Stimulated activated CD8-positive, alpha-beta memory T cell treated with anti-CD3 and anti-CD28 coated beads, Interleukin-12 subunit alpha, Interleukin-12 subunit beta, amount 100 ng/mL, for 4 hours (primary cell): ENCODE measurements around the gene C1QTNF4.
A peak's percentile ranks its signal among the peaks of the same experiment; 100 is the strongest.

ENCODE experiments used
- DNase-seq: peaks from one replicate; pipeline ENCODE4 v3.0.0-alpha.2; 2020; ENCODE audit warnings: low read depth

C1QTNF4 gene

GRCh38 chr11:47592970-47593369, 1.2 kb downstream of the C1QTNF4 start:
- DNase-seq: no peak

GRCh38 chr11:47592251-47592650, 2.0 kb downstream of the C1QTNF4 start:
- no peak for DNase-seq

DNA sequence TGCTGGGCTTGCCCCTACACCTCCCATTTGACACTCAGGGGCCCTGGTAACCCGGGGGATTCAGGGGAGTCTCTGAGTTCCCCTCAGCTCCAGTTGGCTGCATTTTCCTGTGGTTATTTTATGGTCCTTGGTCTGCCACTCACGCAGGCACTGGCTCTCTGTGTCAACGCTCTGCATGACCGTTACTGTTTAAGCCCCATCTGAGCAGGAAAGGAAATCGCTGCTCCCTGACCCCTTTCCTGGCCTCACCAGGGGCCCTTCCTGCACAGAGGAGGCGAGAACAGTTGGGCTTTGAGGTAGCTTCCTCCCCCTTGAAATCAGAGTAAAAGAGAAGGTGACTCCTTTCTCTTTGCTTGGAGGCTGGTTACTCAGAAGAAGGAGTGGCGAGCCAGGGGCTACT, 2.4 kb downstream of the C1QTNF4 start:
- DNase-seq: no peak

DNA sequence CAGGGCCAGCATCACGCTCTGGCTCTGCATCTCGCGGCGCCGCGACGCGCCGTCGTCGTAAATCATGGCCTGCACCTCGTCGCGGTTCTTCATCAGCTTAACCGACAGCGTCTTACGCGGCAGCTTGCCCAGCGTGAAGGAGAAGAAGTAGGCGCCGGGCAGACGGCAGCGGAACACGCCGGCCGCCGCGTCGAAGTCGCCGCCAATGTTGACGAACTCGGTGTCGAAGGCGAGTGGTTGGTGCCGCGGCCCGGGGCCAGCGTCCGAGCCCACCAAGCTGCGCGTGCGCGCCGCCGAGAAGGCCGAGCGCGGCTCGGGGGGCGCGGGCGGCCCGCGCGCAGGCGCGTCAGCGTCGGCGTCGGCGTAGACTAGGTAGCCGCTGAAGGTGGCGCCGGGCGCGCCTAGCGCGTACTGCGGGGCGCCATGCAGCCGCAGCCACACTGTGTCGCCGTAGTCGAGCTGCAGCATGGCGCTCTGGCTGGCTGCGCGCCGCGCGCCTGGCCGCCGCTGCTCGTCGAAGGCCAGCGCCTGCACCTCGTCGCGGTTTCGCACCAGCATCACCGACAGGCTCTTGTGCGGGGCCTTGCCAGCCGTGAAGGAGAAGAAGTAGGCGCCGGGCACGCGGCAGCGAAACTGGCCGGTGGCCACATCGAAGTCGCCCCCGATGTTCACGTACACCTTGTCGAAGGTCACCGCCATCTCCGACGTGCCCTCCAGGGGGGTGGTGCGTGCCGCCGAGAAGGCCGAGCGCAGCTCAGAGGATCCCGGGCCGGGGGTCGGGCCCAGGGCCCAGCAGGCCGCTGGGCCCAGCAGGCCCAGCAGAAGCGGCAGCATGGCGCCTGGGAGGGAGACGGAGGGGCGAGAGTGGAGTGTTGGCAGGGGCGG, 4.0 kb downstream of the C1QTNF4 start:
- DNase-seq: no peak

GRCh38 chr11:47589584-47589976, 4.6 kb downstream of the C1QTNF4 start:
- DNase-seq: no peak

GRCh38 chr11:47589118-47589517, 5.1 kb downstream of the C1QTNF4 start:
- no peak for DNase-seq

- no peak for DNase-seq
Observed at GRCh38 chr11:47587723-47588326, 6.4 kb downstream of the C1QTNF4 start.

DNA sequence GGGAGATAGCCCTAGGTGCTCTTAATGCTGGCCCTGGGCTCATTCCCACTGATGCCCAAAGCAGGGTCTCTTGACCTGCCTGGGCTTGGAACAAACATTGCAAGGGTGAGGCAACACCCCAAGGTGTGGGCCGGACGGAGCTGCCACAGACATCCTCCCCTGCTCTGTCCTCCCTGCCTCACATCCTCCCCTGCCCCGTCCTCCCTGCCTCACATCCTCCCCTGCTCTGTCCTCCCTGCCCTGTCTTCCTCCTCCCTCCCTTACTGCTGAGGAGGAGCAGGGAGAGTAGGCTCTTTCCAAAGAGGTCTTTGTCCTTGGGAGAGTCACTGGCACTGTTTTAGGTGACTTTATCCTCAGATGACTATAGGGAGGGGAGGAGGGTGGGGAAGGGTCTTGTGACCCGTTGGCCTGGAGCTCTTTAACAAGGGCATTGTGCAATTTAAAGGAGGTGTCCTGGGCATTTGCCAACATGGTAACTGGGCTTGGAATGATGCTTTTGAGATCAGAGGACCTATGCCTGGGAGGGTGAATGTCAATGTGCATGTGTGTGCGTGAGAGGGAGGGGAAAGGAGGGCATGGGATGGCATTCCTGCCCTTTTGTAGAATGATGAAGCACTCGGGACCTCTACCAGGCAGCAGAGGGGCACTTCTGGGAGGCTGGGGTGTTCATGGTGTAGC, 7.0 kb downstream of the C1QTNF4 start:
- DNase-seq: no peak

DNA sequence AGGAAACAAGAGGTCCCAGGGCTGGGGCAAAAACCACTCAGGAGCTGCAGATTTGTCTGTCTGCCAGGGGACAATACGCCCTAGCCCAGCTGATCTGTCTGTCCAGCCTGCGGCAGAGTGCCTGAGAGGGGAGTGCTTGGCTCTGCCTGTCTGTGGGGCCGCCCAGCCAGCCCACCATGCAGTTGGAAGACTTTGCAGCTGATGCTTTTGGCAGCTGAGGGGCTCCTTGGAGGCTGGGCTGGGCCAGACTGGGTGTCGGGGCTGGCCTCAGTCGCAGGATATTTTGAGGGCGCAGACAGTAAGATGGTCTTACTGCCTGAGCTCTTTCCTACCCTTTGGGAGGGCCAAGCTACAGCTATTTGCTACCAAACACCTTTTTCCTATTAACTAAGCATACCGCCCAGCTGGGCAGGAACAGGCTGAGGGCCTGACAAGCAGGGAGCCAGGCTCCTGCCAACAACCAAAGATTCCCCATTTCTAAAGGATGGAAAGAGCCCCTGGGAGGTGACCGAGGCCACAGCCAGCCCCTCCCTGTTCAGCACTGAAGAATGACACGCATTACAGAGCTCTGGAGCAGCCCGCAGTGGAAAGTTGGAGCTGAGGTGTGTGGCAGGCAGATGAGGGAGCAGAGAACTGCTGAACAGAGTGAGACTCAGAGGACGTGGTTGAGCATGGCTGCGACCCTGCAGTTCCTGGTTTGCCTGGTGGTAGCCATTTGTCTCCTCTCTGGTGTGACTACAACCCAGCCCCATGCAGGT, 7.9 kb downstream of the C1QTNF4 start, which contains the start of gene FAM180B:
TSS of gene FAM180B (plus strand) at position 581 of the 758 bp plus-strand sequence. CDS start at position 672, 91 bp downstream.
- DNase-seq: no peak

GRCh38 chr11:47583844-47584243, 10.4 kb downstream of the C1QTNF4 start:
- DNase-seq: no peak

GRCh38 chr11:47578524-47579494, 15.4 kb downstream of the C1QTNF4 start, which contains the start of the genes KBTBD4 and NDUFS3:
Gene KBTBD4, minus strand, starts transcription at chr11:47578970. Its CDS starts 19 bp downstream, at chr11:47578951.
Gene NDUFS3, plus strand, starts transcription at chr11:47579074. Its CDS starts 18 bp downstream, at chr11:47579092.
- DNase-seq: peak; percentile 74

DNA sequence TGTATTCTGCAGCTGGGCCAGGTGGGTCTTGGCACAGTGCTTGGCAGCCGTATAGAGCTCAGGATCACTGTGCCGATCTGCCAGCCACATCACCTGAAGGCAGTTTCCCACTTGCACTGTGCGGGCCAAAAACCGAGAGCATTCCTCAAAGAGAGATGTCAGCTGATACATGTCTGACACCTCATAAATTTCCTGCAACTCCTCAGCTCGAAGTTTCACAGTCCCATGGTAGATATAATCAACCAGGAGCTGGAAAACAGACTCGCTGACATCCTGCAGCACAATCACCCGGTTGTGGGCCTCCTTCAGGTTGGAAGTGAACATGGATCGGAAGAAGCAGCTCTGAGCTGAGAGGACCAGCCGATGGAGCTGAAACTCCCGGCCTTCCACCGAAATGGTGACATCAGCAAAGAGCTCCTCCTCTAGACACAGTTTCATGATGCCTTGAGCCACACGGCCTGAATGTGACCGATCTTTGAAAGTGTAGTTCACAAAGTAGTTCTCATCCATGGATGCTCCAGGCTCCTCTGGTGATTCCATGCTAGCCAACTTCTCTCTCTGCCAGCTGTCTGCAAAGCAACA, 16.7 kb downstream of the C1QTNF4 start:
- no peak for DNase-seq

GRCh38 chr11:47573321-47573720, 20.9 kb downstream of the C1QTNF4 start:
- DNase-seq: no peak

- no peak for DNase-seq
Observed at GRCh38 chr11:47572715-47573255, 21.4 kb downstream of the C1QTNF4 start.

DNA sequence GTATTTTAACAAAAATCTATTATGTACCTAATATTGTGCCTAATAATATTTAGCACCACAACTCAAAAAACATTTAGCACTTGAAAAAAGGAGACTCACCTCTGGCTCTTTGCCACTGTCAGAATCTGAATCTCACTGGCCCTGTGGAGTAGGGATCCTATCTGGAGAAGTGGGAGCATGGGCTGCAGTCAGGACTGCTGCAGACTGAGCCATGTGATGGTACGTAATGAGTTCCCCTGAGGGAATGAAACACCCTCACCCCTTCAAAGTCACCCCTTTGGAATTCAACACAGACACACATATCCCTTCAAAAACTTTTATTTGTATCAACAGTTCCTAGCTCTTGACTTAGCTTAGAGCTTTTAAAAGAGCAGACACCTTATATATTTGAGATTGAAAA, 22.3 kb downstream of the C1QTNF4 start:
- no peak for DNase-seq

DNA sequence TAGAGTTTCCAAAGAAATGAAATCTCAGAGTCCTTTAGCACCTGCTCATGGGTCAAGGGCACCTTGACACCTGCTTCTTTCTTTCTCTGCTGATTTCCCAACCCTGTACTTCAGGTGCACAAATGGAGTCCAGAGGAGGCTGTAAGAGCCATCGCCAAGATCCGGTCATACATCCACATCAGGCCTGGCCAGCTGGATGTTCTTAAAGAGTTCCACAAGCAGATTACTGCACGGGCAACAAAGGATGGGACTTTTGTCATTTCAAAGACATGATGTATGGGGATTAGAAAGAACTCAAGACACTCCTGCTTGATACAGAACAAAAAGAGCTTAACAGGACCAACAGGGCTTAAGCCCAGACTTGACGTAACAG, 22.9 kb downstream of the C1QTNF4 start:
- no peak for DNase-seq

GRCh38 chr11:47570651-47571356, 23.4 kb downstream of the C1QTNF4 start:
- DNase-seq: no peak

GRCh38 chr11:47569646-47570045, 24.6 kb downstream of the C1QTNF4 start:
- no peak for DNase-seq

DNA sequence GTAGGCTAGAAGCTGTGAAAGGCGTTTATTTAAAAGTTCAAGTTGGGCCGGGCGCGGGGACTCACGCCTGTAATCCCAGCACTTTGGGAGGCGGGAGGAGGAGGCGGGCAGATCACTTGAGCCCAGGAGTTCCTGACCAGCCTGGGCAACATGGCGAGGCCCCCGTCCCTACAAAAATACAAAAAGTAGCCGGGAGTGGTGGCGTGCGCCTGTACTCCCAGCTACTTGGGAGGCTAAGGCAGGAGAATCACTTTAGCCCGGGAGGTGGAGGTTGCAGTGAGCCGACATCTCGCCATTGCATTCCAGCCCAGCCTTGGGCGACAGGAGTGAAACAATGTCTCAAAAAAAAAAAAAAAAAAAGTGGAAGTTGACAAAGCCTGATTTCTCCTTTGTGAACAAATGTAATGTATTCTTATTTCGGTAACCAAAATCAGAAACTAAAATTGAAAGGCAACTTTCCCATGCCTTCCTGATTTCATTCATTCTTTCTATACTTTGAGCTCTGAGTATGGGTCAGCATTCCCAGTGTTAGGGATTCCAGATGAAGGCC, 28.0 kb downstream of the C1QTNF4 start:
- no peak for DNase-seq
